Fibroblast of skin of back (primary cell): ENCODE results near the gene FKBP1B.
"Not testable (repeated sequence)": the region's sequence is repeated elsewhere in the genome, so short reads cannot be mapped to it uniquely, and the experiment has no call there.

ENCODE experiments used
- DNase-seq: peaks from one replicate; pipeline ENCODE4 v3.0.0-alpha.2; 2013

FKBP1B gene

GRCh38 chr2:24104110-24104650 is 54.6 kb downstream of the FKBP1B start:
- DNase-seq: no peak

GRCh38 chr2:24104906-24105305 is 55.4 kb downstream of the FKBP1B start:
- DNase-seq: no peak

GRCh38 chr2:24105816-24106215 is 56.3 kb downstream of the FKBP1B start:
- DNase-seq: no peak

GRCh38 chr2:24106786-24107185 is 57.2 kb downstream of the FKBP1B start:
- DNase-seq: no peak

GRCh38 chr2:24107336-24107735 is 57.8 kb downstream of the FKBP1B start:
- no peak for DNase-seq

GRCh38 chr2:24109431-24109830 is 59.9 kb downstream of the FKBP1B start:
- not testable (repeated sequence) for DNase-seq

GRCh38 chr2:24110660-24111303 is 61.2 kb downstream of the FKBP1B start:
- no peak for DNase-seq

- peak; percentile 29 for DNase-seq
These were observed 61.9 kb downstream of the FKBP1B start for GRCh38 chr2:24111407-24111901.
